ENCODE data around the gene GADD45B. TPM values are rescaled to one million over a fixed set of nuclear protein-coding genes. Genes with fewer than 3 reads are reported as not detected.

The GADD45B gene
- total and polyA plus RNA-seq, 10 of the 15 experiments (the other 5 are each of a cell fraction or from before 2014, with no cell fraction given), result 2.4 to 180 (median 91.1) TPM

GRCh38 chr19:2427429-2428320, 48.3 kb upstream of the GADD45B start, which contains the start of gene TIMM13 (continued):
- no peak for TF ChIP-seq CEBPZ (IDR thresholded peaks at IDR 0.05; ENCODE audit: low read depth, low read length)
- TF ChIP-seq LARP7 (IDR thresholded peaks at IDR 0.05), result peak; percentile 85
- TF ChIP-seq FOS (IDR thresholded peaks at IDR 0.05; ENCODE audit: borderline replicate concordance, extremely low read depth, insufficient read length), result no peak
- TF ChIP-seq TARDBP (IDR thresholded peaks at IDR 0.05; ENCODE audit: borderline replicate concordance), result peak; percentile 95
- no peak for TF ChIP-seq ZNF622 (IDR thresholded peaks at IDR 0.05)
- TF ChIP-seq EGR1 (IDR thresholded peaks at IDR 0.05; ENCODE audit: borderline replicate concordance in 1 of 2, low read depth in 2 of 2, low read length in 2 of 2), result 0 out of 3 replicates have a peak, but pooled peaks of 1 of the 2 experiments have one; percentile 1
- TF ChIP-seq ZBED1 (IDR thresholded peaks at IDR 0.05; ENCODE audit: borderline replicate concordance), result no peak
- TF ChIP-seq MEF2A (IDR thresholded peaks at IDR 0.05; ENCODE audit: insufficient read depth, low read depth, low read length), result 0 out of 2 replicates have a peak, but pooled peaks have one; percentile 19
- no peak for TF ChIP-seq HDAC6 (IDR thresholded peaks at IDR 0.05; ENCODE audit: unreplicated experiment)
- TF ChIP-seq NR2C1 (IDR thresholded peaks at IDR 0.05), result peak; percentile 85
- peak; percentile 65 for TF ChIP-seq CHD2 (IDR thresholded peaks at IDR 0.05; ENCODE audit: borderline replicate concordance, low read depth, low read length)
- TF ChIP-seq ZBTB11 (CRISPR knock-in tag; IDR thresholded peaks at IDR 0.05), result peak; percentile 64
- no peak for TF ChIP-seq CTCF (IDR thresholded peaks at IDR 0.05 in 2 of 3, conservative IDR thresholded peaks at IDR 0.05 in 1 of 3; ENCODE audit: control insufficient read depth in 2 of 3, extremely low read depth in 1 of 3, insufficient read depth in 1 of 3, low read depth in 3 of 3, low read length in 3 of 3)
- TF ChIP-seq TCF3 (IDR thresholded peaks at IDR 0.05; ENCODE audit: borderline replicate concordance, insufficient read depth, low read depth, low read length), result no peak
- peak; percentile 77 for TF ChIP-seq NKRF (conservative IDR thresholded peaks at IDR 0.05)
- TF ChIP-seq BHLHE40 (IDR thresholded peaks at IDR 0.05; ENCODE audit: borderline replicate concordance in 1 of 2, low read depth in 2 of 2, low read length in 1 of 2), result peak; percentile 69 to 92
- TF ChIP-seq MTA2 (IDR thresholded peaks at IDR 0.05; ENCODE audit: low read depth), result no peak
